B cell (primary cell): Measurements from ENCODE around the gene PDHX. TPM values are rescaled to one million over a fixed set of nuclear protein-coding genes. Genes with fewer than 3 reads are reported as not detected.

ENCODE experiments used
- ATAC-seq: fragments of 200-7000 bp; cut with Tn5 transposase; one replicate; pipeline ENCODE4 v1.10.0; 2021; ENCODE audit warnings: low read depth, mild to moderate bottlenecking, moderate number of reproducible peaks, moderate library complexity
- CTCF ChIA-PET: fragments of 350-600 bp; sonication (Branson Sonifier 250); formaldehyde crosslinking; loops from one replicate; lab custom pipeline; 2021; ENCODE audit warnings: antibody characterized with exemption, inconsistent platforms; lab: Charles Lee
- POLR2A ChIA-PET: fragments of 350-600 bp; sonication (Branson Sonifier 250); formaldehyde crosslinking; loops from one replicate; lab custom pipeline; 2021; ENCODE audit warnings: antibody characterized with exemption; lab: Charles Lee
- DNase-seq: peaks from one replicate; pipeline ENCODE4 v3.0.0; 2013
- H2AFZ ChIP-seq: 2 replicates; pipeline ENCODE4 v1.6.1; 2012; ENCODE audit warnings: mild to moderate bottlenecking, low read depth, low read length; ENCODE audit not compliant: insufficient read depth, poor library complexity, severe bottlenecking
- H3K27ac ChIP-seq, 2 donors: 1 replicate in 1 of 2; 2 replicates in 1 of 2; pipeline ENCODE4 v1.5.1; 2012 to 2013; ENCODE audit warnings: low read length in 2 of 2, mild to moderate bottlenecking in 2 of 2, moderate library complexity in 1 of 2
- H3K27me3 ChIP-seq, 4 experiments: fragments of 200-600 bp in 1 of 4; sonication (generic) in 1 of 4; replicated peaks in 1 of 4; 1 replicate in 2 of 4; 2 replicates in 2 of 4; pipeline versions ENCODE4 v1.6.1 to v1.7.0; 2013 to 2016; ENCODE audit warnings: low read length in 3 of 4, mild to moderate bottlenecking in 2 of 4, mixed read lengths in 1 of 4, moderate library complexity in 1 of 4; ENCODE audit not compliant: insufficient read depth in 4 of 4, control insufficient read depth in 3 of 4; ENCODE audit errors: control extremely low read depth in 1 of 4
- H3K36me3 ChIP-seq, 2 experiments: replicated peaks in 1 of 2; 1 replicate in 1 of 2; 2 replicates in 1 of 2; pipeline versions ENCODE4 v1.6.1 to v1.7.1; 2013; ENCODE audit warnings: low read length in 1 of 2; ENCODE audit not compliant: insufficient read depth in 2 of 2, control insufficient read depth in 1 of 2; ENCODE audit errors: control extremely low read depth in 1 of 2, extremely low read depth in 1 of 2
- H3K4me1 ChIP-seq, 2 donors: fragments of 200-600 bp in 1 of 2; sonication (generic) in 1 of 2; 1 replicate in 1 of 2; 2 replicates in 1 of 2; pipeline versions ENCODE4 v1.5.1 to v1.6.1; 2013 to 2017; ENCODE audit warnings: low read length in 2 of 2; ENCODE audit not compliant: control insufficient read depth in 2 of 2, insufficient read depth in 2 of 2
- H3K4me2 ChIP-seq: replicated peaks from 2 replicates; pipeline ENCODE3; 2012; ENCODE audit warnings: mild to moderate bottlenecking, low read depth, low read length; ENCODE audit not compliant: poor library complexity, severe bottlenecking
- H3K4me3 ChIP-seq, 5 experiments: fragments of 200-600 bp in 1 of 5; sonication (generic) in 1 of 5; 1 replicate in 3 of 5; 2 replicates in 2 of 5; pipeline versions ENCODE4 v1.5.1 to v1.7.0; 2011 to 2016; ENCODE audit warnings: low read length in 4 of 5, mild to moderate bottlenecking in 4 of 5, low read depth in 2 of 5, control low read depth in 1 of 5, moderate library complexity in 1 of 5; ENCODE audit not compliant: insufficient read depth in 1 of 5; ENCODE audit errors: control extremely low read depth in 1 of 5, extremely low read depth in 1 of 5
- H3K79me2 ChIP-seq: fragments of 200-600 bp; sonication (generic); one replicate; pipeline ENCODE4 v1.6.0; 2016; ENCODE audit warnings: low read length; ENCODE audit not compliant: control insufficient read depth, insufficient read depth
- H3K9ac ChIP-seq: fragments of 200-600 bp; sonication (generic); 2 replicates; pipeline ENCODE4 v1.6.1; 2017; ENCODE audit warnings: mild to moderate bottlenecking, low read length, moderate library complexity
- H3K9me3 ChIP-seq, 3 donors: one replicate each; pipeline versions ENCODE4 v1.6.1 to v1.7.1; 2013; ENCODE audit warnings: low read length in 2 of 3; ENCODE audit not compliant: control insufficient read depth in 2 of 3, insufficient read depth in 1 of 3; ENCODE audit errors: control extremely low read depth in 1 of 3
- H4K20me1 ChIP-seq: 2 replicates; pipeline ENCODE4 v1.6.0; 2012; ENCODE audit warnings: mild to moderate bottlenecking, low read length; ENCODE audit not compliant: insufficient read depth, control insufficient read depth, poor library complexity, severe bottlenecking
- H3K27ac Mint-ChIP-seq: one replicate; pipeline ENCODE4 v1.8.0; 2021; ENCODE audit warnings: mixed read lengths
- H3K27me3 Mint-ChIP-seq: one replicate; pipeline ENCODE4 v1.8.0; 2021; ENCODE audit warnings: mixed read lengths
- H3K4me1 Mint-ChIP-seq: one replicate; pipeline ENCODE4 v1.8.0; 2021; ENCODE audit warnings: mixed read lengths
- H3K4me3 Mint-ChIP-seq: one replicate; pipeline ENCODE4 v1.8.0; 2021; ENCODE audit warnings: mixed read lengths
- H3K9me3 Mint-ChIP-seq: one replicate; pipeline ENCODE4 v1.8.0; 2022; ENCODE audit warnings: mixed read lengths; ENCODE audit not compliant: insufficient read depth
- EZH2 ChIP-seq: IDR thresholded peaks from 2 replicates; pipeline ENCODE4 v1.6.1; 2012; ENCODE audit warnings: borderline replicate concordance, low read depth, mild to moderate bottlenecking, moderate library complexity, low read length; ENCODE audit not compliant: insufficient read depth, poor library complexity, severe bottlenecking
- WGBS: methylation state at CpG from one replicate; pipeline ENCODE4 v1.1.5; 2013; ENCODE audit warnings: missing lambda C conversion rate; ENCODE audit not compliant: insufficient coverage; 5-methylcytosine and 5-hydroxymethylcytosine counted together
- intact Hi-C: fragments of 100-400 bp; cut with micrococcal nuclease; formaldehyde crosslinking; loops from one replicate; pipeline ENCODE4 v1.10.0; 2022
- polyA plus RNA-seq: library from polyadenylated mRNA; depleted of rRNA; stranded (reverse); fragments of >200 nt; gene quantifications from 2 replicates; pipeline ENCODE4 v1.2.3, GENCODE V29; 2012
- total RNA-seq, 2 donors: library from RNA; stranded (reverse); fragments of 120-200 nt in 1 of 2; gene quantifications; 1 replicate in 1 of 2; 2 replicates in 1 of 2; pipeline versions ENCODE4 v1.2.3 to v1.2.4, GENCODE V29; 2013 to 2022
- TF ChIP-seq, protein P1 (sequence below): fragments of 200-600 bp; IDR thresholded peaks from one replicate; pipeline ENCODE4 v1.8.0; 2022; ENCODE audit warnings: antibody characterized with exemption, mild to moderate bottlenecking

The PDHX gene
- total and polyA plus RNA-seq, 2 donors (not counting 1 experiment from before 2014, with no cell fraction given), result 6.2 to 35.4 TPM

DNA sequence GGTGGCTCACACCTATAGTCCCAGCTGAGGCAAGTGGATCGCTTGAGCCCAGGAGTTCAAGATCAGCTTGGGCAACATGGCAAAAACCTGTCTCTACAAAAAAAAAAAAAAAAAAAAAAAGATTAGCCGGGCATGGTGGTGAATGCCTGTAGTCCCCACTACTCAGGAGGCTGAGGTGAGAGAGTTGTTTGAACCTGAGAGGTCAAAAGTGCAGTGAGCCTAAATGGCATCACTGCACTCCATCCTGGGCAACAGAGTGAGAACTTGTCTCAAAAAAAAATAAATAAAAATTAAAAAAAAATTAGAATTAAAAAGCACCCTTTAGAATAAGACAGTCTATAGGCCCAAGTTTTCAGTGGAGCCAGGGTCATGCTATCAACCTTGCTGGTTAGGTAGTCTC, 95.5 kb downstream of the PDHX start:
- Histone ChIP-seq H3K4me2 (peak overlapping the region; percentile 20), H3K9me3 (no peaks in the 10 kb centered on the region), H4K20me1 (no peaks in the 10 kb centered on the region), H3K36me3 (no peaks in the 10 kb centered on the region), H2AFZ (no peak overlapping the region), H3K79me2 (no peaks in the 10 kb centered on the region), H3K4me1 (peaks cover 23 to 29% of the 10 kb centered on the region in 2 donors), H3K27me3 (no peaks in the 10 kb centered on the region), H3K27ac (peak overlapping the region in 1 of 2 donors; percentile 88), H3K9ac (no peak overlapping the region), H3K4me3 (no peak overlapping the region)
- no CpG with 5 or more reads among the region's 2 CpGs for WGBS
- H3K4me1 Mint-ChIP-seq, result peaks cover 34% of the 10 kb centered on the region
- ChIA-PET POLR2A (interaction anchor here (0.6 to 1.3 kb wide), 2 partner anchors 29 to 33 kb away, joined by 3 to 4 read pairs; no protein-coding TSS in a partner anchor), CTCF (interaction anchor here (0.8 to 1.4 kb wide), 6 partner anchors 14 to 227 kb away, joined by 3 read pairs; no protein-coding TSS in a partner anchor)
- no peaks in the 10 kb centered on the region for H3K27me3 Mint-ChIP-seq
- no peak for DNase-seq
- no peaks in the 10 kb centered on the region for H3K9me3 Mint-ChIP-seq
- intact Hi-C loops, result loop anchor here (2.0 kb wide), 3 partner anchors 13 to 29 kb away; no protein-coding TSS in a partner anchor
- H3K4me3 Mint-ChIP-seq, result no peak overlapping the region
- H3K27ac Mint-ChIP-seq, result peak overlapping the region; percentile 86
- no peak for ATAC-seq
- TF ChIP-seq EZH2, result no peak
- TF ChIP-seq, protein P1, sequence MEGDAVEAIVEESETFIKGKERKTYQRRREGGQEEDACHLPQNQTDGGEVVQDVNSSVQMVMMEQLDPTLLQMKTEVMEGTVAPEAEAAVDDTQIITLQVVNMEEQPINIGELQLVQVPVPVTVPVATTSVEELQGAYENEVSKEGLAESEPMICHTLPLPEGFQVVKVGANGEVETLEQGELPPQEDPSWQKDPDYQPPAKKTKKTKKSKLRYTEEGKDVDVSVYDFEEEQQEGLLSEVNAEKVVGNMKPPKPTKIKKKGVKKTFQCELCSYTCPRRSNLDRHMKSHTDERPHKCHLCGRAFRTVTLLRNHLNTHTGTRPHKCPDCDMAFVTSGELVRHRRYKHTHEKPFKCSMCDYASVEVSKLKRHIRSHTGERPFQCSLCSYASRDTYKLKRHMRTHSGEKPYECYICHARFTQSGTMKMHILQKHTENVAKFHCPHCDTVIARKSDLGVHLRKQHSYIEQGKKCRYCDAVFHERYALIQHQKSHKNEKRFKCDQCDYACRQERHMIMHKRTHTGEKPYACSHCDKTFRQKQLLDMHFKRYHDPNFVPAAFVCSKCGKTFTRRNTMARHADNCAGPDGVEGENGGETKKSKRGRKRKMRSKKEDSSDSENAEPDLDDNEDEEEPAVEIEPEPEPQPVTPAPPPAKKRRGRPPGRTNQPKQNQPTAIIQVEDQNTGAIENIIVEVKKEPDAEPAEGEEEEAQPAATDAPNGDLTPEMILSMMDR, result no peak

DNA sequence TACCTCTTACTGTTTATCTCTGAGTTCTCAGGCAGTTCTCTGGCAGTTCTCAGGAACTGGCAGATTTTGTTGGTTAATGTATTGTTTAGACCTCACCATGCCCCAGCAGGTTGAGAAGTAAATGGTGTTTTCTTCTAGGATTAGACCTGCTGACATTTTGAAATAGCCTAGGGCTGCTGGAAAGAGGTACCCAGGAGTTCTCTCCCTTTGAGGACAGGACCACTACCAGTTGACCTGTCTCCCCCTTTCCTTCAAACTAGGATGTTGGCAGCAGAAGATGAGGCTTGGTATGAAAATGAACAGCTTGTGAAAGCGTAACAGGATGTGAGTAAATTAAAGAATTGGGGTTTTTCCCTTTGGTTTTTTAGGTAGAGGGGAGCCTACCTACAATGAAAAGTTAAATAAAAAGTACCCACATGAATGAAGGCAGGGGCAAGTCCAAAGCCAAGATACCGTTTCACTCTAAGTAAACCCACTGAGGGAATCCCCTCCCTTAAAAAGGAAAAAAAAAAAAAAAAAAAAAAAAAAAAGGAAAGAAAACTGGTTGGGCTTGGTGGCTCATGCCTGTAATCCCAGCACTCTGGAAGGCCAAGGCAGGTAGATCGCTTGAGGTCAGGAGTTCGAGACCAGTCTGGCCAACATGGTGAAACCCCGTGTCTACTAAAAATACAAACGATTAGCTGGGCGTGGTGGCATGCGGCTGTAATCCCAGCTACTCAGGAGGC, 96.2 kb downstream of the PDHX start:
- H3K4me1 Mint-ChIP-seq, result peaks cover 30% of the 10 kb centered on the region
- Histone ChIP-seq H3K79me2 (no peaks in the 10 kb centered on the region), H3K4me3 (no peak overlapping the region), H3K27me3 (no peaks in the 10 kb centered on the region), H3K4me1 (peaks cover 23 to 26% of the 10 kb centered on the region in 2 donors), H3K9me3 (no peaks in the 10 kb centered on the region), H3K36me3 (no peaks in the 10 kb centered on the region), H4K20me1 (no peaks in the 10 kb centered on the region), H3K9ac (no peak overlapping the region), H3K27ac (peak overlapping the region; percentile 65 to 88), H2AFZ (no peak overlapping the region), H3K4me2 (peak overlapping the region; percentile 20)
- H3K27ac Mint-ChIP-seq, result peak overlapping the region; percentile 86
- peak; percentile 65 for ATAC-seq
- ChIA-PET POLR2A (interaction anchor here (0.7 to 1.3 kb wide), 4 partner anchors 13 to 60 kb away, joined by 3 to 12 read pairs (median 6); no protein-coding TSS in a partner anchor), CTCF (interaction anchor here (0.6 to 1.4 kb wide), 5 partner anchors 35 to 226 kb away, joined by 3 to 4 read pairs (median 3); no protein-coding TSS in a partner anchor)
- peak overlapping the region; percentile 67 for H3K4me3 Mint-ChIP-seq
- no peaks in the 10 kb centered on the region for H3K9me3 Mint-ChIP-seq
- TF ChIP-seq, protein P1, result no peak
- no peak for TF ChIP-seq EZH2
- intact Hi-C loops, result loop anchor here (2.0 kb wide), 3 partner anchors 14 to 28 kb away; no protein-coding TSS in a partner anchor
- DNase-seq, result peak; percentile 75
- H3K27me3 Mint-ChIP-seq, result no peaks in the 10 kb centered on the region
- 55% methylated on average over 5 of the region's 8 CpGs for WGBS
